ENCODE data around the gene IL34. TPM values are rescaled to one million over a fixed set of nuclear protein-coding genes. Genes with fewer than 3 reads are reported as not detected.
"Not testable (repeated sequence)": the region's sequence is repeated elsewhere in the genome, so short reads cannot be mapped to it uniquely, and the experiment has no call there.

IL34 gene
- total RNA-seq, 2 experiments from 2014 or later = not detected

DNA sequence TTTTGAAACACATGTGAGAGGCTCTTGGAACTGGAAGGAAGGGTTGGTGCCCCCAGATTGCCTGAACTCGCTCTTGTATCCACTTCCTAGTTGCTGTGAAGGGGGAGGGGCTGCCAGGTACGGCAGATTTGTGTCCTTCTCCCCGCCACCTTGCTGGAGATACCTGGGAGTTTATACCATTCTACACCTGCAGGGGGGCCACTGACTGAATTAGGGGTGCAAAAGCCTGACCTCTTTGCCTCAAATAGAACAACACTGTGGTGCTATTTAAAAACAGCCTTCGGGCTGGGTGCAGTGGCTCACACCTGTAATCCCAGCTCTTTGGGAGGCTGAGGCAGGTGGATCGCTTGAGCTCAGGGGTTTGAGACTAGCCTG lies 35.1 kb upstream of the IL34 start:
- no peaks in the 10 kb centered on the region for H3K36me3 Mint-ChIP-seq (ENCODE audit: low read depth)
- no peaks in the 10 kb centered on the region for H3K27me3 Mint-ChIP-seq (ENCODE audit: low read depth)
- no peaks in the 10 kb centered on the region for H3K4me1 Mint-ChIP-seq (ENCODE audit: low read depth)
- H3K4me3 Mint-ChIP-seq = no peak overlapping the region
- H3K27ac Mint-ChIP-seq = no peak overlapping the region
- DNase-seq = no peak
- CTCF ChIA-PET = interaction anchor here (1.0 kb wide), 1 partner anchor 160 kb away, joined by 4 read pairs; no protein-coding TSS in a partner anchor
- intact Hi-C loops (cut with micrococcal nuclease) = no loop called here
- H3K9me3 Mint-ChIP-seq = no peaks in the 10 kb centered on the region

GRCh38 chr16:70611785-70612303 lies 34.5 kb upstream of the IL34 start:
- H3K4me1 Mint-ChIP-seq (ENCODE audit: low read depth) = no peaks in the 10 kb centered on the region
- no peaks in the 10 kb centered on the region for H3K36me3 Mint-ChIP-seq (ENCODE audit: low read depth)
- no peak overlapping the region for H3K27ac Mint-ChIP-seq
- no peaks in the 10 kb centered on the region for H3K9me3 Mint-ChIP-seq
- no peaks in the 10 kb centered on the region for H3K27me3 Mint-ChIP-seq (ENCODE audit: low read depth)
- intact Hi-C loops (cut with micrococcal nuclease) = no loop called here
- DNase-seq = no peak
- H3K4me3 Mint-ChIP-seq = no peak overlapping the region
- CTCF ChIA-PET = interaction anchor here (1.0 kb wide), 1 partner anchor 159 kb away, joined by 4 read pairs; no protein-coding TSS in a partner anchor

- Mint-ChIP-seq H3K4me1 (ENCODE audit: low read depth) (no peaks in the 10 kb centered on the region), H3K27ac (no peak overlapping the region), H3K4me3 (no peak overlapping the region), H3K9me3 (no peaks in the 10 kb centered on the region), H3K36me3 (ENCODE audit: low read depth) (no peaks in the 10 kb centered on the region), H3K27me3 (ENCODE audit: low read depth) (no peaks in the 10 kb centered on the region)
- intact Hi-C loops (cut with micrococcal nuclease) = no loop called here
- CTCF ChIA-PET = no interaction called here
- no peak for DNase-seq
Observed at GRCh38 chr16:70612931-70613330, 33.4 kb upstream of the IL34 start.

DNA sequence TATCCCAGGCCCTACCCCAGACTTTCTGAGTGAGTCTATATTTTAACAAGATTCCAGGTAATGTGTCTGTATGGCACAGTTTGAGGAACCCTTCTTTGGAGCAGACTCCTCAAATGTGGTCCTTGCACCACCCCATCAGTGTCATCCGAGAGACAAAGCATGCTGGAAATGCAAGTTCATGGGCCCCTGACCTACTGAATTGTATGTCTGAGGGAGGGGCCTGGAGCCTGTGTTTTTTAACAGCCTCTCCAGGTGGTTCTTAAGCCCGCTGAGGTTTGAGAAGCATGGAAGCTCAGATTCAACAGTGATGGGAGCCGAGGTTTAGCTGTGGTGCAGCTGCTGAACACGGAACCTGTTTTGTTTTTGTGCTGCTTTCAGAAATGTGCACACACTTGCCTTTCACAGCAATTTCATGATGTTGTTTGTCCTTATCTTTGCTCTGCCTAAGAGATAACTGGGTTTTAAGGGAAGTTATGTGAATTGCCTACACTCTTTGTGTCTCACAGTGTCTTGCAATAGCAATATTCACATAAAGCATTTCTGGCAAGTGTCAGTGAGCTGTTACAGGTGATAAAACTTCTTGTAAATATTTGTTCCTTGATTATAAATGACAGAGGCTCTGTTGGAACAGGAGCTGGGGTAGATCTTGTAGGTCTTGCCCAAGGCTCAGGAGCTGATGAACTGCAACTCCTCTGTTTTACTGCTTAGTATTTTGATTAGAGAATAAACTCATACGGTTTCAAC lies 32.0 kb upstream of the IL34 start:
- intact Hi-C loops (cut with micrococcal nuclease) = no loop called here
- H3K27ac Mint-ChIP-seq = no peak overlapping the region
- no peaks in the 10 kb centered on the region for H3K4me1 Mint-ChIP-seq (ENCODE audit: low read depth)
- no peak overlapping the region for H3K4me3 Mint-ChIP-seq
- H3K27me3 Mint-ChIP-seq (ENCODE audit: low read depth) = no peaks in the 10 kb centered on the region
- CTCF ChIA-PET = no interaction called here
- DNase-seq = no peak
- H3K36me3 Mint-ChIP-seq (ENCODE audit: low read depth) = no peaks in the 10 kb centered on the region
- H3K9me3 Mint-ChIP-seq = no peaks in the 10 kb centered on the region

DNA sequence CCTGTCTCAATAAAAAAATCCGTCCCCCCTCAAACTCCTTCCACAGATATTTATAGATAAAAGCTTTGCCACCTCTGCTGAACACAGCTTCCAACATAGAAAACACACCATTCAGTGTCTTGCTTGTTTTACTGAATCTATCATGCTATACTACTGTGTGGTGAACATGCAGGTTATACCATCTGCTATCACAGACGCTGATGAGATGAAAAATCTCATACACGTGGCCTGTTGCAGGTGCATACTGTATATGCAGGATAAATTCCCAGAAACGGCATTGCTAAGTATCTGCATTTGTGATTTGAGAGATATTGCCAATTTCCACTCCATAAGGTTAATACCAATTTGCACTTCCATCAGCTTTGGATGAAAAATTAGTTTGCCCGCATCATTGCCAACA lies 30.4 kb upstream of the IL34 start:
- H3K36me3 Mint-ChIP-seq (ENCODE audit: low read depth) = no peaks in the 10 kb centered on the region
- DNase-seq = no peak
- no peak overlapping the region for H3K27ac Mint-ChIP-seq
- CTCF ChIA-PET = interaction anchor here (0.7 kb wide), 1 partner anchor 764 kb away, joined by 3 read pairs; no protein-coding TSS in a partner anchor
- H3K4me3 Mint-ChIP-seq = no peak overlapping the region
- no peaks in the 10 kb centered on the region for H3K9me3 Mint-ChIP-seq
- no peaks in the 10 kb centered on the region for H3K4me1 Mint-ChIP-seq (ENCODE audit: low read depth)
- intact Hi-C loops (cut with micrococcal nuclease) = no loop called here
- H3K27me3 Mint-ChIP-seq (ENCODE audit: low read depth) = no peaks in the 10 kb centered on the region

GRCh38 chr16:70621864-70622263 lies 24.5 kb upstream of the IL34 start:
- H3K36me3 Mint-ChIP-seq (ENCODE audit: low read depth); H3K9me3 Mint-ChIP-seq; H3K27ac Mint-ChIP-seq; intact Hi-C loops (cut with micrococcal nuclease); H3K27me3 Mint-ChIP-seq (ENCODE audit: low read depth); CTCF ChIA-PET; H3K4me3 Mint-ChIP-seq; H3K4me1 Mint-ChIP-seq (ENCODE audit: low read depth); DNase-seq: not testable (repeated sequence)

DNA sequence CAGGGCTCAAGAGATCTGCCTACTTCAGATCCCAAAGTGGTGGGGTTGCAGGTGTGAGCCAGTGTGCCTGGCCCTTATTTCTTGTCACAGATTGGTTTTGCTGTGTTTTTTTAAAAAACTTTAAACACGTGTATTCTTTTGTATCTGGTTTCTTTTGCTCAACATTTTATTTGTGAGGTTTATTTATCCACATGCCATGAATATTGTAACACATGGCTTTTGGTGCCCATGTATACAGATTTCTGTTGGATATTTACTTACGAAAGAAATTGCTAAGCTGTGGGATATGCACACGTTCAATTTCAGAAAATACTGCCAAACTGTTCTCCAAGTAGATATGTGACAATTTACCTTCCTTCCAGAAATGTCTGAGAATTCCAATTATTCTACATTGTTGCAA lies 18.7 kb upstream of the IL34 start:
- no peaks in the 10 kb centered on the region for H3K4me1 Mint-ChIP-seq (ENCODE audit: low read depth)
- no peaks in the 10 kb centered on the region for H3K27me3 Mint-ChIP-seq (ENCODE audit: low read depth)
- H3K36me3 Mint-ChIP-seq (ENCODE audit: low read depth) = no peaks in the 10 kb centered on the region
- H3K27ac Mint-ChIP-seq = no peak overlapping the region
- intact Hi-C loops (cut with micrococcal nuclease) = no loop called here
- DNase-seq = no peak
- no peak overlapping the region for H3K4me3 Mint-ChIP-seq
- peaks cover 4% of the 10 kb centered on the region for H3K9me3 Mint-ChIP-seq
- CTCF ChIA-PET = interaction anchor here (0.6 kb wide), 1 partner anchor 142 kb away, joined by 3 read pairs; no protein-coding TSS in a partner anchor

DNA sequence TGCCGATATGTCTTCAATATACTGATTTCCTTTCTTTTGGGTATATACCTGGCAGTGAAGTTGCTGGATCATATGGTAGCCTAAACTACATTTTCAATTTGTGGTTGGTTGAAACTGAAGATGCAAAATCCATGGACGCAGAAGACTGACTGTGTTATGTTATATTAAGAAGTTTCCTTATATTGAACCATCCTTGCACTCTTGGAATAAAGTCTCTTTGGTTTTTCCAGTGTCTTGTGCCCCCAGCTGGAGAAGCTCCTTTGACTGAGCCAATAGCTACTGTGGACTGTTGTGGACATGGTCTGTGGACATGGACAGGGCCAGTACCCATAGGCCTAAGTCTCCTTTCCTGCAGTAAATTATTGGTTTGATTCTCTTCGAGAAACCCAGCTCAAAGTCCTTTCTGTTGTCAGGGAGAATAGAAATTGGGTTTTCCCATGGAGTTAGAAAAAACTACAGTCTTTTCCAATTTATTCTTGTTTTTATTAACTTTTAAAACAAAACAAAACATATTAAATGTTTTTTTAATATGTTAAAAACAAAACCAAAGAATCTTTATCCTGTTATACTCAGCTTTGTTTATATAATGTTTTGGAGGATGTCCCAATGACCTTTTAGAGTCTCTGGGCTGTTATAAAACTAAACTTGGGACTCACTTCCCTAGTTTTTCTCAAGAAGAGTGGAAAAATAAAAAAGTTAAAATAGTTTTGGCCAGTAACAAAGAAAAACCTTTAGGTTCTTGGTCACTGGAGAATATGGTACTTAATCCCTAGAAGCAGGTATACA lies 15.2 kb upstream of the IL34 start:
- no peak for DNase-seq
- Mint-ChIP-seq H3K9me3 (peaks cover 4% of the 10 kb centered on the region), H3K36me3 (ENCODE audit: low read depth) (no peaks in the 10 kb centered on the region), H3K27ac (no peak overlapping the region), H3K27me3 (ENCODE audit: low read depth) (no peaks in the 10 kb centered on the region), H3K4me3 (no peak overlapping the region), H3K4me1 (ENCODE audit: low read depth) (no peaks in the 10 kb centered on the region)
- intact Hi-C loops (cut with micrococcal nuclease) = no loop called here
- CTCF ChIA-PET = interaction anchor here (0.7 to 1.0 kb wide), 2 partner anchors 13 to 379 kb away, joined by 3 read pairs; no protein-coding TSS in a partner anchor

DNA sequence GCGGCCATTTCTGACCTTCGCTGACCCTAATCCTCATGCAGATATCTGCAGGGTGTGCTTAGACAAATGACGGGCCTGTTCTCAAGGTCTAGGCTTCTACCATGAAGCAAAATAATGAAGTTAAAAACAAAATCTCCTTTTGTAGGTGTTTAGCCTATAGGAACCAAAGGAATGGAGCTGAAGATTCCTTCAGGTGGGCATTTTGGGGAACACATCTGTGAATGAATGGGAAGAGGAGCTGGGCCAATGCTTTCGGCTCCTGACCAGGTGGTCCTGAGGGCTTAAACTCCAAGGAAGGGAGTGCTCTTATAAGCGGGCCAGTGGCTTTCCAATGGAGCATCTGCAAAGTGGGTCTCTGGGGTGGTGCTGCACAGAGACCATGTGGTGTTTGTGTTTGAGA lies 14.1 kb upstream of the IL34 start:
- no peak for DNase-seq
- no peaks in the 10 kb centered on the region for H3K27me3 Mint-ChIP-seq (ENCODE audit: low read depth)
- intact Hi-C loops (cut with micrococcal nuclease) = no loop called here
- CTCF ChIA-PET = no interaction called here
- H3K4me1 Mint-ChIP-seq (ENCODE audit: low read depth) = no peaks in the 10 kb centered on the region
- H3K36me3 Mint-ChIP-seq (ENCODE audit: low read depth) = no peaks in the 10 kb centered on the region
- no peak overlapping the region for H3K4me3 Mint-ChIP-seq
- no peak overlapping the region for H3K27ac Mint-ChIP-seq
- H3K9me3 Mint-ChIP-seq = peaks cover 4% of the 10 kb centered on the region

- H3K27ac Mint-ChIP-seq; H3K27me3 Mint-ChIP-seq (ENCODE audit: low read depth); CTCF ChIA-PET; DNase-seq; H3K4me1 Mint-ChIP-seq (ENCODE audit: low read depth); H3K4me3 Mint-ChIP-seq; intact Hi-C loops (cut with micrococcal nuclease); H3K36me3 Mint-ChIP-seq (ENCODE audit: low read depth); H3K9me3 Mint-ChIP-seq: not testable (repeated sequence)
Observed at GRCh38 chr16:70633617-70634016, 12.7 kb upstream of the IL34 start.

- no peak overlapping the region for H3K4me3 Mint-ChIP-seq
- H3K27ac Mint-ChIP-seq = no peak overlapping the region
- no peak for DNase-seq
- H3K4me1 Mint-ChIP-seq (ENCODE audit: low read depth) = no peaks in the 10 kb centered on the region
- H3K27me3 Mint-ChIP-seq (ENCODE audit: low read depth) = no peaks in the 10 kb centered on the region
- no peaks in the 10 kb centered on the region for H3K36me3 Mint-ChIP-seq (ENCODE audit: low read depth)
- intact Hi-C loops (cut with micrococcal nuclease) = no loop called here
- CTCF ChIA-PET = interaction anchor here (1.9 kb wide), 1 partner anchor 19 kb away, joined by 9 read pairs; no protein-coding TSS in a partner anchor
- peaks cover 4% of the 10 kb centered on the region for H3K9me3 Mint-ChIP-seq
Observed at GRCh38 chr16:70634861-70635260, 11.5 kb upstream of the IL34 start.

GRCh38 chr16:70635336-70636016 lies 10.9 kb upstream of the IL34 start:
- H3K4me1 Mint-ChIP-seq (ENCODE audit: low read depth) = no peaks in the 10 kb centered on the region
- intact Hi-C loops (cut with micrococcal nuclease) = no loop called here
- no peak for DNase-seq
- no peaks in the 10 kb centered on the region for H3K27me3 Mint-ChIP-seq (ENCODE audit: low read depth)
- peaks cover 4% of the 10 kb centered on the region for H3K9me3 Mint-ChIP-seq
- no peaks in the 10 kb centered on the region for H3K36me3 Mint-ChIP-seq (ENCODE audit: low read depth)
- H3K4me3 Mint-ChIP-seq = no peak overlapping the region
- H3K27ac Mint-ChIP-seq = no peak overlapping the region
- CTCF ChIA-PET = interaction anchor here (0.8 to 1.9 kb wide), 3 partner anchors 19 to 73 kb away, joined by 3 to 9 read pairs (median 5); no protein-coding TSS in a partner anchor

Measured in activated naive CD4-positive, alpha-beta T cell treated with anti-CD3 and anti-CD28 coated beads for 36 hours (primary cell).